WTC11 (cell line): ENCODE measurements around the gene PPIH. TPM values are rescaled to one million over a fixed set of nuclear protein-coding genes. Genes with fewer than 3 reads are reported as not detected.

Source experiments
- ATAC-seq: fragments of 200-7000 bp; cut with Tn5 transposase; 2 replicates; pipeline ENCODE4 v1.10.0; 2021; ENCODE audit warnings: mild to moderate bottlenecking, moderate library complexity
- CTCF ChIA-PET: fragments of 300-600 bp; sonication (Branson Sonifier 250); formaldehyde crosslinking; loops from one replicate; lab custom pipeline; 2021; ENCODE audit warnings: antibody characterized with exemption; lab: Charles Lee
- POLR2A ChIA-PET: fragments of 350-600 bp; sonication (Branson Sonifier 250); formaldehyde crosslinking; loops from one replicate; lab custom pipeline; 2021; ENCODE audit warnings: antibody characterized with exemption; lab: Charles Lee
- DNase-seq: peaks from one replicate; pipeline ENCODE4 v3.0.0; 2021; ENCODE audit warnings: low spot score
- H3K27ac Mint-ChIP-seq: 2 replicates; pipeline ENCODE4 v1.8.0; 2021; ENCODE audit warnings: mixed read lengths
- H3K27me3 Mint-ChIP-seq: 2 replicates; pipeline ENCODE4 v1.8.0; 2021; ENCODE audit warnings: low read depth, mild to moderate bottlenecking, moderate library complexity, mixed read lengths
- H3K36me3 Mint-ChIP-seq: 2 replicates; pipeline ENCODE4 v1.8.0; 2021; ENCODE audit warnings: mixed read lengths
- H3K4me1 Mint-ChIP-seq: 2 replicates; pipeline ENCODE4 v1.8.0; 2022; ENCODE audit warnings: mixed read lengths
- H3K4me3 Mint-ChIP-seq: 2 replicates; pipeline ENCODE4 v1.8.0; 2021; ENCODE audit warnings: mild to moderate bottlenecking, moderate library complexity, mixed read lengths
- H3K9me3 Mint-ChIP-seq: 2 replicates; pipeline ENCODE4 v1.8.0; 2021; ENCODE audit warnings: mixed read lengths
- ATF1 ChIP-seq: sonication (generic); formaldehyde crosslinking; IDR thresholded peaks from 2 replicates; pipeline ENCODE4 v1.8.1; 2023; ENCODE audit warnings: mild to moderate bottlenecking, moderate library complexity, missing genetic modification reagents
- EMX1 ChIP-seq: fragments of 250-450 bp; sonication (Bioruptor Pico); IDR thresholded peaks from 2 replicates; pipeline ENCODE4 v1.8.0; 2021; ENCODE audit warnings: mild to moderate bottlenecking
- GTF2I ChIP-seq: fragments of 250-450 bp; sonication (Bioruptor Pico); conservative IDR thresholded peaks from 2 replicates; pipeline ENCODE4 v1.4.0; 2021; ENCODE audit warnings: mild to moderate bottlenecking
- JAZF1 ChIP-seq: fragments of 250-450 bp; sonication (Bioruptor Pico); IDR thresholded peaks from 2 replicates; pipeline ENCODE4 v1.9.0; 2021; ENCODE audit warnings: moderate library complexity, mild to moderate bottlenecking, inconsistent platforms
- KAT7 ChIP-seq: sonication (generic); formaldehyde crosslinking; IDR thresholded peaks from 2 replicates; pipeline ENCODE4 v1.8.1; 2023; ENCODE audit warnings: missing genetic modification reagents, mild to moderate bottlenecking, borderline replicate concordance
- MXD4 ChIP-seq: fragments of 250-450 bp; sonication (Bioruptor Pico); IDR thresholded peaks from 2 replicates; pipeline ENCODE4 v1.8.0; 2021; ENCODE audit warnings: mild to moderate bottlenecking, moderate library complexity, borderline replicate concordance
- NR2C2 ChIP-seq: sonication (generic); formaldehyde crosslinking; IDR thresholded peaks from 2 replicates; pipeline ENCODE4 v1.8.0; 2022; ENCODE audit warnings: mild to moderate bottlenecking, missing genetic modification reagents
- NR3C1 ChIP-seq: sonication (generic); formaldehyde crosslinking; conservative IDR thresholded peaks from 2 replicates; pipeline ENCODE4 v1.8.1; 2023; ENCODE audit warnings: low read depth, mild to moderate bottlenecking, missing genetic modification reagents
- PRDM15 ChIP-seq: sonication (generic); formaldehyde crosslinking; IDR thresholded peaks from 2 replicates; pipeline ENCODE4 v1.8.0; 2022; ENCODE audit warnings: missing genetic modification reagents
- PRRX2 ChIP-seq: fragments of 250-450 bp; sonication (Bioruptor Pico); IDR thresholded peaks from 2 replicates; pipeline ENCODE4 v1.8.0; 2021; ENCODE audit warnings: mild to moderate bottlenecking
- RORB ChIP-seq: fragments of 250-450 bp; sonication (Bioruptor Pico); IDR thresholded peaks from 2 replicates; pipeline ENCODE4 v1.9.0; 2021; ENCODE audit warnings: mild to moderate bottlenecking
- SMAD3 ChIP-seq: sonication (generic); formaldehyde crosslinking; IDR thresholded peaks from 2 replicates; pipeline ENCODE4 v1.8.0; 2022; ENCODE audit warnings: missing genetic modification reagents, mild to moderate bottlenecking, borderline replicate concordance
- TCF7 ChIP-seq: sonication (generic); formaldehyde crosslinking; IDR thresholded peaks from 2 replicates; pipeline ENCODE4 v1.8.0; 2022; ENCODE audit warnings: mild to moderate bottlenecking, low read depth, missing genetic modification reagents, moderate library complexity
- ZNF138 ChIP-seq: sonication (generic); formaldehyde crosslinking; conservative IDR thresholded peaks from 2 replicates; pipeline ENCODE4 v1.8.1; 2022; ENCODE audit warnings: mild to moderate bottlenecking, moderate library complexity, missing genetic modification reagents
- ZNF232 ChIP-seq: sonication (generic); formaldehyde crosslinking; IDR thresholded peaks from 2 replicates; pipeline ENCODE4 v1.8.0; 2022; ENCODE audit warnings: mild to moderate bottlenecking, missing genetic modification reagents
- total RNA-seq: library from RNA; stranded (reverse); gene quantifications from 3 replicates; pipeline ENCODE4 v1.2.3, GENCODE V29; 2021
- TF ChIP-seq, protein P1 (sequence below): sonication (generic); formaldehyde crosslinking; IDR thresholded peaks from 2 replicates; pipeline ENCODE4 v1.8.1; 2022; ENCODE audit warnings: low read depth, missing genetic modification reagents, borderline replicate concordance
- TF ChIP-seq, protein P2 (sequence below): sonication (generic); formaldehyde crosslinking; conservative IDR thresholded peaks from 2 replicates; pipeline ENCODE4 v1.8.1; 2022; ENCODE audit warnings: mild to moderate bottlenecking, missing genetic modification reagents
- TF ChIP-seq, protein P3 (sequence below): fragments of 200-600 bp; IDR thresholded peaks from 2 replicates; pipeline ENCODE4 v1.8.0; 2022; ENCODE audit warnings: antibody characterized with exemption
- TF ChIP-seq, protein P4 (sequence below): fragments of 250-450 bp; sonication (Bioruptor Pico); IDR thresholded peaks from 2 replicates; pipeline ENCODE4 v1.9.0; 2021; ENCODE audit warnings: moderate library complexity, mild to moderate bottlenecking, inconsistent platforms, borderline replicate concordance
- TF ChIP-seq, protein P5 (sequence below): sonication (generic); formaldehyde crosslinking; IDR thresholded peaks from 2 replicates; pipeline ENCODE4 v1.8.1; 2022; ENCODE audit warnings: low read depth, mild to moderate bottlenecking, moderate library complexity, missing genetic modification reagents, borderline replicate concordance

The PPIH gene
- total RNA-seq, 1 experiment from 2014 or later: 69.3 TPM

GRCh38 chr1:42675467-42675866 is 17.2 kb downstream of the PPIH start:
- CTCF ChIA-PET: no interaction called here
- TF ChIP-seq, protein P1, sequence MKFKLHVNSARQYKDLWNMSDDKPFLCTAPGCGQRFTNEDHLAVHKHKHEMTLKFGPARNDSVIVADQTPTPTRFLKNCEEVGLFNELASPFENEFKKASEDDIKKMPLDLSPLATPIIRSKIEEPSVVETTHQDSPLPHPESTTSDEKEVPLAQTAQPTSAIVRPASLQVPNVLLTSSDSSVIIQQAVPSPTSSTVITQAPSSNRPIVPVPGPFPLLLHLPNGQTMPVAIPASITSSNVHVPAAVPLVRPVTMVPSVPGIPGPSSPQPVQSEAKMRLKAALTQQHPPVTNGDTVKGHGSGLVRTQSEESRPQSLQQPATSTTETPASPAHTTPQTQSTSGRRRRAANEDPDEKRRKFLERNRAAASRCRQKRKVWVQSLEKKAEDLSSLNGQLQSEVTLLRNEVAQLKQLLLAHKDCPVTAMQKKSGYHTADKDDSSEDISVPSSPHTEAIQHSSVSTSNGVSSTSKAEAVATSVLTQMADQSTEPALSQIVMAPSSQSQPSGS (CRISPR knock-in tag): no peak
- TF ChIP-seq ZNF232 (CRISPR knock-in tag) (no peak), PRDM15 (no peak), KAT7 (no peak), MXD4 (CRISPR knock-in tag) (no peak), GTF2I (CRISPR knock-in tag) (no peak)
- TF ChIP-seq, protein P2, sequence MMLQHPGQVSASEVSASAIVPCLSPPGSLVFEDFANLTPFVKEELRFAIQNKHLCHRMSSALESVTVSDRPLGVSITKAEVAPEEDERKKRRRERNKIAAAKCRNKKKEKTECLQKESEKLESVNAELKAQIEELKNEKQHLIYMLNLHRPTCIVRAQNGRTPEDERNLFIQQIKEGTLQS (CRISPR knock-in tag): no peak
- H3K9me3 Mint-ChIP-seq: no peaks in the 10 kb centered on the region
- ATAC-seq (no peak), DNase-seq (no peak)
- no peaks in the 10 kb centered on the region for H3K27me3 Mint-ChIP-seq
- peaks cover 6% of the 10 kb centered on the region for H3K4me1 Mint-ChIP-seq
- peaks cover 29% of the 10 kb centered on the region for H3K36me3 Mint-ChIP-seq
- POLR2A ChIA-PET: no interaction called here
- no peak overlapping the region for H3K4me3 Mint-ChIP-seq
- H3K27ac Mint-ChIP-seq: no peak overlapping the region

DNA sequence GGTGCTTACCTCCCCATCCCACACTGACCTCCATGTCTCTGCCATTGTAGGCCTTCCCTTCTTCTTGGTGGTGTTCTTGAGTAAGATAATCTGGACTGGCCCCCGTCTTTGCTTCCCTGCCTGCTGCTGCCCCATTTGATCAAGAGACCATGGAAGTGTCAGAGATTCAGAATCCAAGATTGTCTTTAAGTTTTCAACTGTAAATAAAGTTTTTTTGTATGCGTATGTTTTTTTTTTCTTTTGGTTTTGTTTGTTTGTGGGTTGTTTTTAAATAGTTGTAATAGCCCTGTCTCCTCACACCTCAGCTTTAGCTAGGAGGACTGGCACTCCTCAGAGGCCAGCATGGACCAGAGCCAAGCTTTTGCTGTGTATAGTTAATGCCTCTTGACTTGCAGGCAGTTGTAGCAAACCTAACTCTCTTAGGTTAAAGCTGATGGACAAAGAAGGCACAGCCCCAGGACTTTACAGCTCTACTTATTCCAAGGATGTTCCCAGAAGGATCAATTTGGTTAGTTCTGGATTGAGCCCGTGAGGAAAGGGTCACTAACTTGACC is 18.4 kb downstream of the PPIH start:
- H3K36me3 Mint-ChIP-seq: peaks cover 28% of the 10 kb centered on the region
- no peaks in the 10 kb centered on the region for H3K27me3 Mint-ChIP-seq
- ChIA-PET CTCF (no interaction called here), POLR2A (interaction anchor here (0.6 kb wide), 2 partner anchors 94 to 131 kb away, joined by 3 to 8 read pairs; no protein-coding TSS in a partner anchor)
- TF ChIP-seq RORB (CRISPR knock-in tag): no peak
- TF ChIP-seq TCF7 (CRISPR knock-in tag): no peak
- TF ChIP-seq, protein P3, sequence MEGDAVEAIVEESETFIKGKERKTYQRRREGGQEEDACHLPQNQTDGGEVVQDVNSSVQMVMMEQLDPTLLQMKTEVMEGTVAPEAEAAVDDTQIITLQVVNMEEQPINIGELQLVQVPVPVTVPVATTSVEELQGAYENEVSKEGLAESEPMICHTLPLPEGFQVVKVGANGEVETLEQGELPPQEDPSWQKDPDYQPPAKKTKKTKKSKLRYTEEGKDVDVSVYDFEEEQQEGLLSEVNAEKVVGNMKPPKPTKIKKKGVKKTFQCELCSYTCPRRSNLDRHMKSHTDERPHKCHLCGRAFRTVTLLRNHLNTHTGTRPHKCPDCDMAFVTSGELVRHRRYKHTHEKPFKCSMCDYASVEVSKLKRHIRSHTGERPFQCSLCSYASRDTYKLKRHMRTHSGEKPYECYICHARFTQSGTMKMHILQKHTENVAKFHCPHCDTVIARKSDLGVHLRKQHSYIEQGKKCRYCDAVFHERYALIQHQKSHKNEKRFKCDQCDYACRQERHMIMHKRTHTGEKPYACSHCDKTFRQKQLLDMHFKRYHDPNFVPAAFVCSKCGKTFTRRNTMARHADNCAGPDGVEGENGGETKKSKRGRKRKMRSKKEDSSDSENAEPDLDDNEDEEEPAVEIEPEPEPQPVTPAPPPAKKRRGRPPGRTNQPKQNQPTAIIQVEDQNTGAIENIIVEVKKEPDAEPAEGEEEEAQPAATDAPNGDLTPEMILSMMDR: no peak
- no peak for TF ChIP-seq NR3C1 (CRISPR knock-in tag)
- no peak for TF ChIP-seq JAZF1 (CRISPR knock-in tag)
- TF ChIP-seq PRRX2: no peak
- TF ChIP-seq ZNF138: no peak
- TF ChIP-seq, protein P4, sequence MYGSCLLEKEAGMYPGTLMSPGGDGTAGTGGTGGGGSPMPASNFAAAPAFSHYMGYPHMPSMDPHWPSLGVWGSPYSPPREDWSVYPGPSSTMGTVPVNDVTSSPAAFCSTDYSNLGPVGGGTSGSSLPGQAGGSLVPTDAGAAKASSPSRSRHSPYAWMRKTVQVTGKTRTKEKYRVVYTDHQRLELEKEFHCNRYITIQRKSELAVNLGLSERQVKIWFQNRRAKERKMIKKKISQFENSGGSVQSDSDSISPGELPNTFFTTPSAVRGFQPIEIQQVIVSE (CRISPR knock-in tag): no peak
- no peak for TF ChIP-seq SMAD3 (CRISPR knock-in tag)
- no peak for TF ChIP-seq NR2C2
- TF ChIP-seq ATF1: no peak
- no peak for TF ChIP-seq EMX1 (CRISPR knock-in tag)
- TF ChIP-seq, protein P5, sequence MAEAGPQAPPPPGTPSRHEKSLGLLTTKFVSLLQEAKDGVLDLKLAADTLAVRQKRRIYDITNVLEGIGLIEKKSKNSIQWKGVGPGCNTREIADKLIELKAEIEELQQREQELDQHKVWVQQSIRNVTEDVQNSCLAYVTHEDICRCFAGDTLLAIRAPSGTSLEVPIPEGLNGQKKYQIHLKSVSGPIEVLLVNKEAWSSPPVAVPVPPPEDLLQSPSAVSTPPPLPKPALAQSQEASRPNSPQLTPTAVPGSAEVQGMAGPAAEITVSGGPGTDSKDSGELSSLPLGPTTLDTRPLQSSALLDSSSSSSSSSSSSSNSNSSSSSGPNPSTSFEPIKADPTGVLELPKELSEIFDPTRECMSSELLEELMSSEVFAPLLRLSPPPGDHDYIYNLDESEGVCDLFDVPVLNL (CRISPR knock-in tag): no peak
- peaks cover 11% of the 10 kb centered on the region for H3K4me1 Mint-ChIP-seq
- H3K9me3 Mint-ChIP-seq: no peaks in the 10 kb centered on the region
- H3K4me3 Mint-ChIP-seq: no peak overlapping the region
- ATAC-seq (no peak), DNase-seq (no peak)
- no peak overlapping the region for H3K27ac Mint-ChIP-seq
